Measurements from ENCODE around the gene FNDC7.
"Not testable (repeated sequence)": the region's sequence is repeated elsewhere in the genome, so short reads cannot be mapped to it uniquely, and the experiment has no call there.

The FNDC7 gene

GRCh38 chr1:108699375-108700332 is 13.1 kb upstream of the FNDC7 start:
- no peak for DNase-seq (ENCODE audit: low spot score)

DNA sequence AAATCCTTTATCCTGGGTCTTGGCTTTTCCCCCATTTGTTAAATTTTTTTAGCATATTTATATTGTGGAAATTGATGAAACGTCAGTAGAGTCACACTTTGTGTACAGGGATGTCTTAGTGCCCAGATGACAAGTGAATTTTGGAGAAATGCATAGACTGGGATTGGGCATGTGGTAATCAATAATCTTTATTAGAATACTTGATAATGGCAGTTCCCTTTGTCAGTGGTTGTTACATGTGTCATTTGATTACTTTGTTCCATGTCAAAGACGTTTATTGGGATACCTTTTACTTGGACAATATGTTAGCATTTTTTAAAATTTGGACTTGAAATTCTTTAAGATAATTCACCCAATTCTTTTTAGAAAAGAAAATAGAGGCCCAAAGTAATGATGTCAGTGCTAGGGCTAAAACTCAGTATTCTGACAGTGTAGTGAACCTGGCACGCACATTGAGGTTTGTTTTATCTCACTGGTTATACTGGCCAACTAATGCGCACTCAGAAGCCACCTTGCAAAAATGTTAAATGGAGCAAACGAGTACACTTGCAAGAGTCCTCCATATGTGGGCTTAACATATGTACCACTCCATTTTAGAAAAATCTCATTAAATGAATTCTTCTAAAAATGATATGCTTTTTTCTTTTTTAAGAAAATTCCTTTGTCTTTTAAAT is 11.4 kb upstream of the FNDC7 start:
- DNase-seq (ENCODE audit: low spot score), result peak; percentile 42

DNA sequence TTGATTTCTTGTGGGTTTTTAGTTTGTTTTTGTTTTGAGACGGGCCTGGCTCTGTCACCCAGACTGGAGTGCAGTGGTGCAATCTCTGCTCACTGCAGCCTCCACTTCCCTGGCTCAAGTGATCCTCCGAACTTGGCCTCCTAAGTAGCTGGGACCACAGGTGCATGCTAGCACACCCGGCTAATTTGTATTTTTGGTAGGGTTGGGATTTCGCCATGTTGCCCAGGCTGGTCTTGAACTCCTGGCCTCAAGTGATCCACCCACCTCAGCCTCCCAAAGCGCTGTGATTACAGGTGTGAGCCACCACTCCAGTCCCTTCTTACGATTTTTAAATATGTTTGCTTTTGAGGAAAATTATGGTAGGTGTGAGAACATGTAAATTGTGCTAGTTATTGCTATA is 10.6 kb upstream of the FNDC7 start:
- DNase-seq (ENCODE audit: low spot score), result not testable (repeated sequence)

DNA sequence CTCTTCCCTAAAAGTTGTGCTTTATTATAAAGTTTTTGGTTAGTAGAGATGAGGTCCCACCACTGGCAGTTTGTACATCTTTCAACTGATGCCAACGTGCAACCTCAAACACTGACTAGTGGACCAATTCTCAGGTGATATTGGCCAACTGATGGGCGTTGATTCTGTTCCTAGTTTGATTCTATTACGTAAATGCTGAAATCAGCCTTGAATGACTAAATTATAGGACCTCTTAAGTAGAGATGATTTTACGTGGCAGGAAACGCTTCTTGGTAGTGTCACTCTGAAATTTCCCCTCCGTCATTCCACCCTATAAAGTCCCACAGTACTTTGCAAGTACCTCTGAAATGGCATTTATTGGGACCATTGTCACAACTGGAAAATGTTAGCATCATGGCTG is 8.8 kb upstream of the FNDC7 start:
- DNase-seq (ENCODE audit: low spot score), result no peak

DNA sequence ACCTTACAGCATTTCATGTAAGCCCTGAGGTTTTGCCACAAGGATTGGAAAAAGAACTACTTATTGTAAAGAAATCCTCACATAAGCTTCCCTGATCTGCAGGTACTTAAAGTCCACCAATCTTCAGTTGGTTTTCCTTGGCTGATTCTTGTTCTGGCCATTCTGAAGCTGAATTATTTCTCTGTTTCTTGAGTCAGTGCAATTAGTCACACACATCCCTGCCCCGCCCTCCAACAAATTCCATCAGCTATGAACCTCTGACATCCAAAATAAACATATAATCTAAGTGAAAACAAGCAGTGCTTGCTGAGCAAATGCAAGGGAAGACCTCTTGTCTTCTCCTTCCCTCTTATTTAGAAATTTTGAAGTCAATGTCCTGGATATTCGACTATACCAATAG is 8.2 kb upstream of the FNDC7 start:
- DNase-seq (ENCODE audit: low spot score), result no peak

DNA sequence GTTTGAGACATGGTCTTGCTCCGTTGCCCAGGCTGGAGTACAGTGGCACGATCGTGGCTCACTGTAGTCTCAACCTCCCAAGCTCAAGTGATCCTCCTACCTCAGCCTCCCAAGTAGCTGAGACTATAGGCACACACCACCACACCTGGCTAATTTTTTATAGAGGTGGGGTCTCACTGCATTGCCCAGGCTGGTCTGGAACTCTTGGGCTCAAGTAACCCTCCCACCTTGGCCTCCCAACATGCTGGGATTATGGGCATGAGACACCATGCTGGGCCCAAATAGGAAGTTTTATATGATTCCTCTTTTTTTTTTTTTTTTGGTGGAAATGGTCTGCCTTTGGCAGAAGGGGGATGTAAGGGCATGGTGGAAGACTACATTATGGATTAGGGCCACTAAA is 6.1 kb upstream of the FNDC7 start:
- no peak for DNase-seq (ENCODE audit: low spot score)

GRCh38 chr1:108708691-108709660 is 3.7 kb upstream of the FNDC7 start:
- DNase-seq (ENCODE audit: low spot score), result no peak

DNA sequence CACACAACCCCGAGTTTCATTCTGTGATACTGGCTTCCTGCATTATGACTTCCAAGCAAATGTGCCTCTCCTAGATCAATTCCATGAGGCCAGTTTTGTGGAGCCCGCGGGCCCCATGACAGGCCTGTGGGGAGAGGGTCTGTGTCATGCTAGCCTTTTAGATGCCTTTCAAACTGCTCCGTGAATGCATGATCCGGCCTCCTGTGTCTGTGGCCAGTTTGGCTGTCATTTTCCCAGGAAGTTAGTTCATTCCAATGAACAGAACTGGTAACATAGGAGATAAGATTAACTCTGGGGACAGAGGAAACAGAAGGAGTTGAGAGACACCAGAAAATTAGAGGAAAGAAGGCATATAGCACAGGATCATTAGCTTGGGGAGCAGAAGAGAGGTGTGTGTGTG is 3.2 kb downstream of the FNDC7 start:
- no peak for DNase-seq (ENCODE audit: low spot score)

DNA sequence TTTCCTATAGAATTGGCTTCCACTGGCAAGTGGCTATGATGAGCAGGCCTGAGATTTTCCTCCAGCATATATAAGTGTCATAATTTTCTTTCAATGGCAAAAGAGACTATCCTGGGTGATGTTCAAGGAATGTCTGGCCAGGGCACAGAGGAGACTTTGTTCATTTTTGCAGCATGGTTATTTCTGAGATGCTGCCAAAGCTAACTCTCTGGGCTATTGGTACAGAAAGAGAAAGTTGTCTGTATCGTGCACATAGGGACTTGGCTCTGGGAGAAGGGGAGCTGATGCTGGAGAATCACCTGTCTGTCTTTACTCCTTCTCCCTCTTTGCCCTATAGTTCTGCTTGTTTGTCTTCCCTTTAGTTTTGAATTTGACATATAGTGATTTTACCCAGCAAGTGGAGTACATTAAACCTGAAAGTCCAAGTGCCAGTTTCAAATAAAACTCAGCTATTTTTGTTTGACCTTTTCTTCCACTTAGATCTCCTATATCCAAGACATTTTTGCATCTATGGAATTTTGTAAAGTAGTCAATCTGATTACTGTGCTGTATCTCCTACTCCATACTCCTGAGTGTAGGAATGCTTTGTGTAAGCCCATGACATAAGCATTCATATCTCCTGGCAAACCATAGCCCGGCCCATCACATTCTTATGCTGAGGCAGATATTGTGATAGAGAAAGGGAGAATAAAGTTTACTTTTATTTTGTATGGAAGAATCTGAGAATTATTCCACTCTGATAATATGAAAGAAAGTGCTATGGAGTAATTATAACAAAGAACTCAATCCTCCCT is 3.9 kb downstream of the FNDC7 start:
- no peak for DNase-seq (ENCODE audit: low spot score)

GRCh38 chr1:108717774-108718316 is 5.1 kb downstream of the FNDC7 start:
- DNase-seq (ENCODE audit: low spot score), result no peak

GRCh38 chr1:108718927-108719655 is 6.4 kb downstream of the FNDC7 start:
- DNase-seq (ENCODE audit: low spot score), result peak; percentile 45

DNA sequence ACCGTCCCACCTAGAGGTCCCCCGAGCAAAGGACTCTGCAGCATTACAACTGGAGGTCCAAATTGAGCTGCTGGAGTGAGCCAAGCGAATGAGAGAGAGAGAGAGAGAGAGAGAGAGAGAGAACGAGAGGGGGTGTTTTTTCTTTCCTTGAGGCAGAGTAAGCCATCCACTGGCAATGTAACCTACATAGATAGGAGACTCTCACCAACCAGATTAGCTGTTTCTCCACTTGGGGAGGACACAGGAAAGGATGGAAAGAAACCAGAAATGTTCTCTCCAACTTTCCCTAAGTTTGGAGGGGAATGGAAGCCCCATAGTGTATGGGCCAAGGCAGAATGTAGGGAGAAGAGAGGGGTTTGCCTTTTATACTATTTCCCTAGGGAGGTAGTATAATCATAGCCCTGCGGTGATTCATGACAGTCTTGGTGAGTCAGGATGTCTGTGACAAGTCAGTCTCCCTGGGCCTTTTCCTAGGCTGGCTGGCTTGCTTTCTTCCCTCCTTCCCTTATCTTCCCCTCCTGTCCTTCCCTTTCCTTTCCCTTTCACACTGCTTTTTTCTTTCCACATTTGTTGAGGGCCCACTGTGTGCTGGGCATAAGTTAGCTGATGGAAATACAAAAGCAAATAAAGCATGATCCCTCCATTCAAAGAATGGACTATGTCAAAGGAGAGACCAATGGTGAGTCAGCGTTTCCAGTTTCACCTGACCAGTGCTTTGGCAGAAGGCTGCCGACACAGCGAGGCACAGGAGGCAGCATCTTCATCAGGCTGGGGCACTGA is 7.1 kb downstream of the FNDC7 start:
- no peak for DNase-seq (ENCODE audit: low spot score)

- DNase-seq (ENCODE audit: low spot score), result no peak
Measured at GRCh38 chr1:108722292-108722691, 9.6 kb downstream of the FNDC7 start.

- no peak for DNase-seq (ENCODE audit: low spot score)
Measured at GRCh38 chr1:108725906-108726305, 13.2 kb downstream of the FNDC7 start.

DNA sequence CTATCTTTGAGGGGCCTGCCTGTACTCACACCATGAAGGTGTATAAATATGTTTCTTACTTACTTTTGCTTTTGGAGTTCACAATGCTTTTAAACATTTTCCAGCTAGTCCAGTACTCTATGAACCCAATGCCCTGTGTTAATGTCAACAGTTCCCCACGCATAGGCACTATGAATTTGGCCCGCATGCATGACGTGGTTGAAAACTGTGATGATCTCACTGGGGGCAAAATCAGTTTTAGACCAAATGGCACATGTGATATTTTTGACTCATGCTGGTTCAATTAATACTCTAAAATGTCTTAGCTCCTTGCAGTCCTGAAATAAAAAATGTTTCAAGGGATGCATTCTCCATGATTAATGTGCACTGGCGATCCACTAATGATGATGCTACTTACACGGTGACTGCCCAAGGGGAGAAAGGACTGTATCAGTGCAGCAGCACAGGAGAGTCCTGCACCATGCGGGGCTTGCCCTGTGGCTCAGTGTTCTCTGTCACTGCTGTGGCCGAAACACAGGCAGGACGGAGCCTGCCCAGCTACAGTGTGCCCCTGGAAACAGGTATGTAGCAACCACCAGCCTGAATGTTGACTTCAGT is 15.7 kb downstream of the FNDC7 start:
- no peak for DNase-seq (ENCODE audit: low spot score)

DNA sequence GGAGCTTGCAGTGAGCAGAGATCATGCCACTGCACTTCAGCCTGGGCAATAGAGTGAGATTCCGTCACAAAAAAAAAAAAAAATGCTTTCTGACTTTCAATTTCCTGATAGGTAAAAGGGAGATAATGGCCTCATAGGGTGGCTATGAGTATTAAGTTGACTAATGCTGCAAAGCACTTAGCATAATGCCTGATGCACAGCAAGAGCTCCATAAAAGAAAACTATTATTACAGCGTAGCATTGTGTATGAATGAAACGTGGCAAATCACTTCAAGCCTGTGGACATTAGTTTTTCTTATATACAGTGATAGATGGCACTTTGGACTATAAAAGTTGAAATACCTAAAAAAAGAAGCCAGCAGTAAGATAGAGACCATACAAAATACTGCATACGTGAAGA is 16.8 kb downstream of the FNDC7 start:
- DNase-seq (ENCODE audit: low spot score), result no peak

- DNase-seq (ENCODE audit: low spot score), result no peak
Measured at GRCh38 chr1:108732398-108732797, 19.7 kb downstream of the FNDC7 start.

DNA sequence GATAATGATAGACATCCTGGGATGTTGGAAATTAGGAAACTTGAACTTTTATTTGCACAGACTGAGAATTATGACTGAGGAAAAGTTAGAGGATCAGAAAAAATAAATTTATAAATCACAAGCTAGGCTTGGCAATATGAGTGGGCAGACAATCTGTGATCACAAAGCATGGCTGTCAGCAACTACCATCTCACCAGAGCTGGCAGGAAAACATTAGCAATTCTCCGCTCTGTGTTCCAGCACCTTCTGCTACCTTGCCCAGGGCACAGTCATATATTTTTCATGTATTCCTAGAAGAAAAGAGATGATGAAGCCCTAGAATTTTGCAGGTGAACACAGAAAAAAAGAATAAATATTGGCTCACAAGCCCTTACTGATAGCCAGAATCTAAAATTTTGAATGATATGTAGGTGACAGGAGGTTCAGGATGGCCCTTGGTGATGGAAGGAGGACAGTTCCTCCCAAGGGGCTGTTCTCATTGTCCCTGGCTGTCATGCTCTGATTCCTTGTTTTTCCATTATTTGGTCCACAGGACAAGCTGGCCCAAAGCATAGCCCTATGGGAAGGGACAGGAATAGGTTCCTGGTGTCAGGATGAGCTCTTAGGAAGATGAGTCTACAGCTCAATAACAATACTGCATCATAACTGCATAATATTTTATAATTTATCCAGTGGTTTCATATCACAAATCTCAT is 21.6 kb downstream of the FNDC7 start:
- peak; percentile 79 for DNase-seq (ENCODE audit: low spot score)

- DNase-seq (ENCODE audit: low spot score), result no peak
Measured at GRCh38 chr1:108742253-108742652, 29.5 kb downstream of the FNDC7 start.

Data from cerebellar cortex (tissue), 1 donor.